Measurements from ENCODE around the gene OSBP2.

OSBP2 gene

GRCh38 chr22:30747493-30747892, 52.8 kb downstream of the OSBP2 start:
- DNase-seq (ENCODE audit: low read depth): no peak
- no peak overlapping the region for H3K4me3 ChIP-seq (ENCODE audit: low read length)
- no peak for TF ChIP-seq CTCF (IDR thresholded peaks at IDR 0.05; ENCODE audit: insufficient read depth, low read depth, low read length, missing control alignments)

- no peak for TF ChIP-seq CTCF (IDR thresholded peaks at IDR 0.05; ENCODE audit: insufficient read depth, low read depth, low read length, missing control alignments)
- no peak for DNase-seq (ENCODE audit: low read depth)
- no peak overlapping the region for H3K4me3 ChIP-seq (ENCODE audit: low read length)
Measured at GRCh38 chr22:30749272-30749671, 54.6 kb downstream of the OSBP2 start.

- DNase-seq (ENCODE audit: low read depth): no peak
- H3K4me3 ChIP-seq (ENCODE audit: low read length): no peak overlapping the region
- TF ChIP-seq CTCF (IDR thresholded peaks at IDR 0.05; ENCODE audit: insufficient read depth, low read depth, low read length, missing control alignments): no peak
Measured at GRCh38 chr22:30749849-30750248, 55.2 kb downstream of the OSBP2 start.

- no peak for TF ChIP-seq CTCF (IDR thresholded peaks at IDR 0.05; ENCODE audit: insufficient read depth, low read depth, low read length, missing control alignments)
- no peak overlapping the region for H3K4me3 ChIP-seq (ENCODE audit: low read length)
- no peak for DNase-seq (ENCODE audit: low read depth)
Measured at GRCh38 chr22:30751529-30751928, 56.9 kb downstream of the OSBP2 start.

- no peak overlapping the region for H3K4me3 ChIP-seq (ENCODE audit: low read length)
- DNase-seq (ENCODE audit: low read depth): no peak
- no peak for TF ChIP-seq CTCF (IDR thresholded peaks at IDR 0.05; ENCODE audit: insufficient read depth, low read depth, low read length, missing control alignments)
Measured at GRCh38 chr22:30752771-30753170, 58.1 kb downstream of the OSBP2 start.

GRCh38 chr22:30753701-30754100, 59.0 kb downstream of the OSBP2 start:
- no peak overlapping the region for H3K4me3 ChIP-seq (ENCODE audit: low read length)
- TF ChIP-seq CTCF (IDR thresholded peaks at IDR 0.05; ENCODE audit: insufficient read depth, low read depth, low read length, missing control alignments): no peak
- no peak for DNase-seq (ENCODE audit: low read depth)

GRCh38 chr22:30754521-30754920, 59.8 kb downstream of the OSBP2 start:
- no peak for TF ChIP-seq CTCF (IDR thresholded peaks at IDR 0.05; ENCODE audit: insufficient read depth, low read depth, low read length, missing control alignments)
- DNase-seq (ENCODE audit: low read depth): no peak
- no peak overlapping the region for H3K4me3 ChIP-seq (ENCODE audit: low read length)
